Daoy (cell line): ENCODE results near the gene ASTN2. TPM values are rescaled to one million over a fixed set of nuclear protein-coding genes. Genes with fewer than 3 reads are reported as not detected.

ENCODE experiments used
- DNase-seq: peaks from one replicate; pipeline ENCODE4 v3.0.0-alpha.2; 2015; ENCODE audit warnings: low read depth
- total RNA-seq: library from RNA; depleted of rRNA; stranded (reverse); fragments of >200 nt; shearing (Covaris generic); gene quantifications from 2 replicates; pipeline ENCODE4 v1.2.3, GENCODE V29; 2014

The ASTN2 gene
- total RNA-seq, 1 experiment from 2014 or later: 5.7 TPM

DNA sequence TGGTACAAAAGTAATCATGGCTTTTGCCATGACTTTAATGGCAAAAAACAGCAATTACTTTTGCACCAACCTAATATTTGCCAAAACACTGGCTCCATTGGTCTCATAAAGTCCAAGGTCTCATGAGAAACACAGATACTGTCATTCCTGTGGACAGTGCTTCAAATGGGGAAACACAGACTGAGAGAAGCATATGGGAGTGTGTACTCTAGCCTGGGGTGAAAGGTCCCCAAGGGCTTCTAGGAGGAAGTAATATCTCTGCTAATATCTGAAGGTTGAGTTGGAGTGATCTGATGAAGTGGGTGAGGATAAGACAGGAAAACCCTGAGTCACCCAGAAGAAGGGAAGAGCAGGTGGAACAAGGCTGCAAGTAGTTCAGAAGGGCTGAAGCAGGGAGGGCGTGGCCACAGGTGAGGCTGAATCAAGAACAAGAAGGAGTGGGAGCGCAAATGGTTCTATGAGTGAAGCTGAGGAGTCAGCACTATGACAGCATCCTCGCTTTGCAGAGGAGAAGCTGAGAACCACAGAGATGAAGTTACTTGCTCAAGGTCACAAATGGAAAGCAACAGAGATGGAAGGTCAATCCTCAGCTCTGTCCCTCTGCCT, 164.1 kb downstream of the ASTN2 start:
- no peak for DNase-seq

DNA sequence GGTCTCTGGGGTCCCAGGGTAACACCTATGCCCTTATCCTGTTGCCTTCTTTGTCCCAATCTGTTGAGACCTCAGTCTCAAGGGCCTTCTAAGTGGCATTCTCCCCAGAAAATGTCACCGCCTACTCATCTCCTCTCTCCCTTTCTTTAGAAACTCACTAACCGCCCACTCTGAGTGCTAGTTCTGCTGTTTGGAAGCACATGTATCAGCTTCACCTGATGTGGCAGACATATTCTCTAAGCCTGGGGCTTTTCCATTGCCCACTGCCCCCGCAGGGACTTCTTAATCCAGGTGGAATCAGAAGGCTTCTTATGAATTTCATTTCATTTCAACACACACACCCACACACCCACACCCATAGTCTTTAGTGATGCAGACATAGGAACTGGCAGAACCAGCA, 165.1 kb downstream of the ASTN2 start:
- DNase-seq: no peak

DNA sequence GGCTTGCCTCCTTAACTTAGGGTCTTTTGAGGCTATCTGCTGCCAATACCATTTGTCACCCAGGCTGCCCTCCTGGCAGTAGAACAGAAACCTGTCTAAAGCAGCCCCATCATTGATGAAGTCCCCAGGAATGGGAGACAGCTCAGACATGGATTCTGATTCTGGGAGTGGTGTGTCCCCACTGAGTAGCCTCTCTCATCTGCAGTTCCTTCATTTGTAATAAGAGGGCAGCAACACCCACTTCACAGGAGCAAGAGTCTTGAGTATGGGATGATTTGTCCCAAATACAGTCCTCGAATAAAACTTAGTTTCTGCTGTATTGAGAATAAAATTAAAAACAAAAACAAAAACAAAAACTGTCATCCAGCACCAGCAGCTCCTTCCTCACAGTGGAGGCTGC, 167.6 kb downstream of the ASTN2 start:
- no peak for DNase-seq

DNA sequence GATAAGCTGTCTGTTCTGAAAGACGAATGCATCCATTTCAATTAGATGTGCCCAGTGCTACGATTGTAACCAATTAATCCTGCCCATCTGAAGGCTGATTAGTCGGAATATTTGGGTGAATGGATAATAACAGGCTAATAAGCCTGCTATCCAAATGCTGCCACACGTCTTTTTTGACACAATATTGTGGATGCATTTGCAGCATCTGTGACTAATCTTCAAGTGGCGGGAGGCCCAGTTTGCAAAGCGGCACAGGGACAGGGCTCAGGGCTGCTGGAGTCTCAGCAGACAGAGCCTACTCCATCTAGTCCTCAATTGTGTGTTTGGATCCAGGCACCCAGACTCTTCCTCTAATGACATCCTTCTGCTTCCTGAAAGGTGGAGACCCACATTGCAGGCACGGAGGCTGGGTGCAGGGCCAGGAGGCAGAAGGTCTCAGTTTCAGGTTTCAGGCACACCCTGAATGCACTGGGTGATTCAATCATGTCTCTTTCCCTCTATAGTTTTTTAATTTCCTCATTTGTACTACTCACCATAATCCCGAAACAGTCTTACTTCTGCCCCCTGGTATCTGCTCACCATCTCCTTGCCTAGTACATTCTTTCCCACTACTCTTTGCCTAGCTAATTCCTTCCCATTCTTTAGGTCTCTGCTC, 169.6 kb downstream of the ASTN2 start:
- no peak for DNase-seq

DNA sequence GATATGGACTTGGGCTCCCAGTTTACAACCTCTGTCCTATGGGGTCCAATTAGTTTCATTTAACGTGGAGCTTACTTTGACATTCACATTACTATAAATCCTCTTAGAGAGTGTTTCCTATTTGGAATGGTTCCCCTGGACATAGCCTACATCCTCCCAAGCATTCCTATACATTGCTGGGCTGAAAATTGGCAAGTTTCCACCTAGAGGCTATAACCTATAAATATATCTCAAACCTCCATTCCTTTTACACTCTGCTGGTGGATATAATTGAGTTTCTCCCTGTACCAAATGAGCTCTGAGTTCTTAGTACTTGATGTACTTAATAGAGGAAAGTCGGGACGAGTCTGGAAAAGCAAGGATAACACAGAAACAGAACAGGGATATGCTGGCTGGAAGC, 172.8 kb downstream of the ASTN2 start:
- no peak for DNase-seq

DNA sequence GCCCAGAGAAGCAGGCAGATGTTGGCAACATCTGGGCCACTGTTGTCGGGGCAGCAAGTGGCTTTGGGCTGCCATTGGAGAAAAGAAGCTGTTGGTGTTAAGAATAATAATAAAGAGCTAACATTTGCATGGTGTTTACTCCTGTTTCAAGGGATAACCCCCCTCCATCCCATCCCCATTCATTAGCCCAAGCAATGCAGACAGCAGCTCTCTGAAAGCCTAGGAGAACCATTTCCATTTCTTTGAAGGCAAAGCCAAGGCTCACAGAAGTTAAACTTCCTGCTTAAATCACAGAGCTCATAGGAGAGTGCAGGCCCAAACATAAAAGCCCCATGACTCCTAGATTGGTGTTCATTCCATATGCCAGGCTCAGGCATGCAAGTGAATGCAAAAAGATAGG, 175.4 kb downstream of the ASTN2 start:
- no peak for DNase-seq

DNA sequence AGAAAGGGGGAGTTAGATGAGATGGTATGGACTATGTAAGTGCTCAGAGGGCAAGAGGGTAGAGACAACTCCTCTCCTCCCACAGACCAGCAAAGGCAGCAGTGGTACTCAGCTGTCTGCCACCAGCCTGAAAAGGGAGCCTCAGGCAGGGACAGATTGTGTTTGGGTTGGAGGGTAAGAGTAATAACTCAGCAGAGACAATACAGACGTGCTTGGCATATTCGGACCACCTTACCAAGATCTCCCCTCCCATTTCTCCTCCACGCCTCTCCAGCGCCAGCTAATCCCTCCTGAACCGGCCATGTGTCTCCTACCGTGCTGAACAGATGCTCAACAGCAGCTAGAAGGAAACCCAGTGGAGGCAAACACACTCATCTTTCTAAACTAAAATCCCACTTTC, 180.8 kb downstream of the ASTN2 start:
- DNase-seq: no peak

DNA sequence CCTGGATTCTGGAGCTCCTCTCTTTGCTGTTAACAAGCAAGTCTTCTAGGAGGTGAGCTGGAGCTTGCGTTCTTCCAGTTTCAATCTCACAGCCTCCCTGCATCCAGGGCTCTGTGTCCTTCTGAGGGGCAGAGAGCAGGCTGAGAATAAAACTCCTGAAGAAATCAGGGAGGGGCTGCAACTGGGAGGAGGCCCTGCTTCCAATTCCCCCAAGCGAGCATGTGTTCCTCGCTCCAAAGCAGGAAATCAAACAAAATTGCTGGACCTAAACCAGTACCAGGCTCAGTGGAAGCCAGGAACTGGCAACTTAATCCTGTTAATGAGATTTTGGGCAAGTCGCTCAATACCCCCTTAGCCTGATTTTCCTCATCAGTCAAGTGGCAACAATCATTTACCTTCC, 181.8 kb downstream of the ASTN2 start:
- DNase-seq: no peak

DNA sequence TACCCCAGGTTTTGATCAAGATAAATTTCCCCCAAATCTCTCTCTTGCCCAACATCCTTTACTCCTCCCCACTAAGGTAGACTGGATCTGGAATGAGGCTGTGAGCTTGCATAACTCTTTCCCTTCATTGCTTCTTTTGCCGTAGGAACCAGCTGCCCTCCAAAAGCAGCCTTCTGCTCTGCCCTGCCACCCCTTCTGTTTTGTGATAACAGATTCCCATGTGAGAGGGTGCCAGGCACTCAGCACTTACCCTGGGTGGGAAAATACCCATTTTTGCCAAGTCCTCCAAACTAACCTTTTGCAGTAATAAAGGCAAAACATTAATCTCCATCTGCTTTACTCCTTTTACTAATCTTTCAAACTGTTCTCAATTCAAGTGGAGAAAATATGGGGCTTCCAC, 182.6 kb downstream of the ASTN2 start:
- DNase-seq: no peak

DNA sequence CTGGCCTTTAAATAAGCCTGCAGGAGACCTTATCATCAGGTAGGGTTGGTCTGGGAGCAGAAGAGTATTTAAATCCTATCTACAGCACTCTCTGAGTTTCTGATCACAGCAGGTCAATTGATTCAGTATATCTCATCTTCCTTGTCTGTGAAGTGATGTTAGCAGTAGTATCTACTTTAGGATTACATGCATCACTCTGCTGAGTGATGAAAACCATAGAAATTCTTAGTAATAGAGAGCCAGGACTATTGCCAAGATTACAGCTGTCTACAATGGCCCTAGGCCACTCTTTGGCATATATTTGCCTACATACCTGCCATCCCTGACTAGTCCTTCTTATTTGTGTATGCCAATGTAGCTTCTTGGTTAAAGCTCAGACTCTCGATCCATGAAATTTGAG, 183.8 kb downstream of the ASTN2 start:
- no peak for DNase-seq

DNA sequence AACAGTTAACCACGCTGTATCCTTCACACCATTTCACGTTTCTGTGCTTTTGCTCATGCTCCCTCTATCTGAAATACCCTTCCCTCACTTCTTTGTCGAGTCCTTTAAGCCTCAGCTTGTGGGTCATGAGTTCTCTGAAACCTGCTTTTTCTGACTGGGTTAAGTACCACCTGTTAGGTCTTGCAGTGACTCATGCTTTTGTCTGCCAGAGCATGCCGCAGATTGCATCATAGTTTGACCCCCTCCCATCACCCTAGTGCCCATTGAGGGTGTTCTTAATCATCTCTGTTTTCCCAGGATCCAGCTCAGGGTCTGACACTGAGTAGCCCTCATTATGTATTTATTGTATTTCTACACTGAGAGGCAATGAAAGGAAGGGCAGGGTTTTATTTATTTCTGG, 190.2 kb downstream of the ASTN2 start:
- DNase-seq: no peak

DNA sequence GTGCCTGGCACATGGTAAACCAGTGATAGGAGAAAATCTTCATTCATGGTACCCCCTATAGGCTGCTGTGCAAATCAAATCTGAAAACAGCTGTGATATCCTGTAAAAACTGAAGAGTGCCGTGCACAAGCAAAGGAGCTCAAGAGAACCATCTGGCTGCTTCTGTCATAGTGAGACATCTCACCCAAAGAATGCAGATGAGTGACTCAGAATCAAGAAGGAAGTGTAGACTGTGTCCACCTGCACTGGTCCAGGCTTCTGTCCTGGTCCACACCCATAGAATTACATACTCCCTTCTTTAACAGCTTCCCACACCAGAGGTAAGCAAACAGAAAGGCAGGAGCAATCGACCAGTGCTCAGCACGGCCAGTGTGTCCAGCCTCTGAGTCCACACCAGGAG, 195.9 kb downstream of the ASTN2 start:
- DNase-seq: no peak

DNA sequence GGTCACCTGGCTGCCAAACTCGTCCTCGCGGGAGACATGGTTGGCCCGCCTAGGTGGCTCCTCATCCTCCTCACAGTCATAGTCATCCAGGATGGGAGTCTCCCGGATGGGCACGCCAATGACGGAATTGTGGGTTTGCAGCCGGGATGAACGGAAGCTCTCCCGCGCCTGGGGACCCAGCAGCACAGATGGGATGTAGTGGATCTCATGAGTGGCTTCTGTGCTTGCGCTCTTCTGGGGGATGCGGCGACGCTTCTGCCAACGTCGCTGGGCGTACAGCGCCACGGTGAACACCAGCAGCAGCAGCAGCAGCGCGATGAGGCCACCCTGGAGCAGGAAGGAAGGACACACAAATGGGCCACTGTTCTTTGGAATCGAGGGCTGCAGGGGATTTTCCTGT, 200.4 kb downstream of the ASTN2 start:
- DNase-seq: no peak

DNA sequence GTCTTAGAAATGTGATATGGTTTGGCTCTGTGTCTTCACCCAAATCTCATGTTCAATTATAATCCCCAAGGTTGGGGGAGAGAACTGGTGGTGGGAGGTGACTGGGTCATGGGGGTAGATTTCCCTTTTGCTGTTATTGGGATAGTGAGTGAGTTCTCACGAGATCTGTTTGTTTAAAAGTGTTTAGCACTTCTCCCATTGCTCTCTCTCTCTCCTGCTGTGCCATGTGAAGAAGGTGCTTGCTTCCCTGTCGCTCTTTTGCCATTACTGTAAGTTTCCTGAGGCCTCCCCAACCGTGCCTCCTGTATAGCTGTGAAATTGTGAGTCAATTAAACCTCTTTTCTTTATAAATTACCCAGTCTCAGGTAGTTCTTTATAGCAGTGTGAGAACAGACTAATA, 203.6 kb downstream of the ASTN2 start:
- no peak for DNase-seq

DNA sequence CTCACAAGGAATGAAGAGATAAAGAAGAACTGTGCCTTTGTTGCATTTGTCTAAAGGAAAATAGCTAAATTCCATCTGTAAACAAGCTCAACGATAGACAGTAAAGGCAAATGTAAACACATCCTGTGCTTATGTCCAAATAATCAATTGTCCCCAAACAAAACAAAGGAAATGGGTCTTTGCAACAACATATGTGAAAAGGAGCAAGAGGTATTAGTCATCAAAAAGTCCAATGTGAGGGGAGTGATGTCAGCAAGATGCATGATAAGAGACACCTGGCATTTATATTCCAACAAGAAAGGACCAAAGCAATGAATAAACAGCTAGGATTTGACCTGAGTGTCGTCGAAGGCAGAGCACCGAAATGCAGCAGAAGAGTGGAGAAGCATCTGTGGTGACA, 209.1 kb downstream of the ASTN2 start:
- no peak for DNase-seq

DNA sequence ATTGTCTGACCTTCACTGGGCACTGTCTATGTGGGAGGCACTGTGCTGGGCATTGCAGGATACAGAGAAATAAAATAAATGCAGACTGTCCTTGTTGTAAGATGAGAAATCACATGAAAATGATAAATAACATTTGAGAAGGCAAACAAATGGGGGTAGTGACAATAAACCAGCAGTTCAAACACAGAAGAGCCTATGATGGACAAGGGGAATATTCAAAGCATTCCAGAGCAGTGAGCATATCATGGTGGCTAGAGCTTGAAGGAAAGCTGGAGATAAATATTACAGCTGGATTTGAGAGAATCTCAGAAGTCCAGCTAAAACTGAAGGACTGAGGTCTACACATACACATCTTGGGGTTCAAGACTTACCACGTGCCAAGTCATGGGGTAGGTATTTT, 209.9 kb downstream of the ASTN2 start:
- DNase-seq: no peak

DNA sequence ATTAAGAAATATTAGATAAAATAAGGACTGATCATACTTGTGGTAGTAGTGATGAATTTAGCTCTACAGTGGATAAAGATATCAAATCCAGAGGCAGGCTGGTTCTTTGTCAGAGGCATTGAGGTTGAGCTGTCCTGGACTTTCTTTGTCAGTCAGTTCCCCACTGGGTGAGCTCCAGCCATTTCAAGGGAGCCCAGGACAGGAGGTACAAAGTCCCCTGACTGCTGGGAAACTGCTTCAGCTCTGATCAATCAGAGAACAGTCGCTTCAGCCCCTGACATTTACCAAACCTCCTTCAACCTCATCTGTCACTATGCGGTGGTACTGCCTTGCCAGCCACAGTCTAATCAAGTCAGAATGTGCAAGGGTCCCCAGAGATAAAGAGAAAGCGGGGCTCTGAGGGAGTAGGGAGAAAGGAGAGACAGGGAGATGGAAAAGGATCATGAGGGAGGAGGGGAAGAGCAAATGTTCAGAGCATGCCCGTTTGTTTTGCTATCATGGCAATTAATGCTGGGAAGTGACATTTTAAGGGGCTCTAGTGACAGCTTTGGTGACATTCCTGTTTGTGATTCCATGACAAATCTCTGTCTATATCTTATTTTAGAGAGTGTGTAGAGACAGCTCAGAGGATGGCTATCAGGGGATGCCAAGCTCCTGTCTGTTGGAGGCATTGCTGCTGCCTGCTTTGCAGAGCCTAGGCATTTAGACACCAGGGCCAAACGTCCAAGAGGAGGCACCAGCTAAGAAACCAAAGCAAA, 223.2 kb downstream of the ASTN2 start:
- DNase-seq: no peak

DNA sequence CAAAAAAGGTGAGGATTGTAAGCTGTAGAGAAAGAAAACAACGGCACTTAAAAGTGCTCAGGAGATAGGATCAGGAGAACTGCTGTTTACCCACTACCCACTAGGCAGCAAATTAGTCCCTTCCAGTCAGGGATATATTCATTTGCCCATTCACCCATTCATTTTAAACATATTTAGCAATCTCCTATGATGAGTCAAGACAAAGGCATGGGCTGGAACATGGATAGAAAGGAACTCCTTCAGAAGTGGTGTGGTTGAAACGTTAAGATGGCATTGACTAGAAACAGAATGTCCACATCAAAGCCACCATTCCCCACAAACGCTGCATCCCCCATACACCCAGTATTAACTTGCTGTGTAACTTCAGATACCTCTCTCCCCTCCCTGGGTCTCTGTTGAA, 225.7 kb downstream of the ASTN2 start:
- DNase-seq: no peak

DNA sequence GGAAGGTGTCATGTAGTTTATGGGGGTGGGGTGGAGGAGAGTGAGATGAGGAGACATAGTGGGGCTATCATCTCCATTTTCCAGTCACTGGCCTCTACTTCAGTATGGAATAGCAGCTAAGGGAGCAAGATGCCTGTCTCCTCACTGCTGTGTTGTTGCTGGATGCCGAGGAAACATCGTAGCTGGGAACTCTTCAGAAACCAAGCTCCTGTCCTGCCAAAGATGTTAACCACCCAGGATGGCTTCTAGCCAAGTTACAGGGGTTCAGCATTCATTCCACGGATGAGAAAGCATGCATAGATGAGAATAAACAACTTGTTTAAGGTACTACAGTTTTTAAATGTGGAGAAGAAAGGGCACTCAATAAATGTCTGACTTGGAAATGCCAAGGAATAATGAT, 226.5 kb downstream of the ASTN2 start:
- no peak for DNase-seq

DNA sequence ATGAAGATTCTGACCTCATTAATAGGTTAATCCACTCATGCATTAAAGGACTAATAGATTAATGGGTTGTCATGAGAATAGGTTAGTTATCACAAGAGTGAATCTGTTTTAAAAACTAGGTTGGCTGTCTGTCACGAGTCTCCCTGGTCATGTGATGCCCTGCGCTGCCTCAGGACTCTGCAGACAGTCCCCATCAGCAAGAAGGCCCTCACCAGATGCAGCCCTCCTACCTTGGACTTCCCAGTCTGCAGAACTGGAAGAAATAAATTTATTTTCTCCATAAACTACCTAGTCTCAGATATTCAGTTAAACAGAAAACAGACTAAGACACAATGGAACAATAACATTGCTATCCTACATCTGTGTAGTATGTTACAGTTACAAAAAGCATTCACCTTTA, 227.4 kb downstream of the ASTN2 start:
- no peak for DNase-seq

DNA sequence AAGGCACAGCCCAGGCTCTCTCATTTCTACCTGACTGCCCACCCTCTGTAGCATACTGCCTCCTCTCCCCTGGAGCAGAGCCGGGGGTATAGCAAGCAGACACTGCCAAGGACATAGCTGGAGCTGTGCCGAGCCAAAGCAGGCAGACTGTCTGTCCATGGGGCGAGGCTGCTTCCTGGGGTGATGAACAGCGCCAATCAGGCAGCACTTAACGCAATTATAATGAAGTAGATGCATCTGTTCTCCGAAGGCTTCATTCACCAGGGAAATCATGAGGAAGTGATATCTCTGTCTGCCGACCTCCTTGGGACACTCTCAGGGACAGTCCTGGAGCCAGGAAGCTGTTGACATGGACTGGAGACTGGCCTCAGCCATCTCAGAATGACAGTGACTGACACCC, 230.7 kb downstream of the ASTN2 start:
- DNase-seq: no peak

DNA sequence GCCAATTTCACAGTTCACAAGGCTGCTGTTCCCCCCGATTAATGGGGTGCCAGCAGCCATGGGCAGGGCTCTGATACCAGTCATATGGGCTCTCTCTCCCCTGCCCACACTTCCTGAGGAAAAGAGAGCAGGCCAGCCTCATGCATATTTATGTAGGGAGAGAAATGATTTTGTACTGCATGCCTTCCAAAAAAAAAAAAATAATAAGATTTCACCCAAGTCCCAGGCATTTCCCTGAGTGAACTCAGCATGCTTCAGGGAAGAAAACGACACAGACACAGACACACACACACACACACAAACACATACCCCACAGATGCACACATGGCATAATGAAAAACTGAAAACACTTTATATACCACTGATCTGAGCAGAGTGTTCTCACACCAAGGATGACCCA, 232.8 kb downstream of the ASTN2 start:
- DNase-seq: no peak

DNA sequence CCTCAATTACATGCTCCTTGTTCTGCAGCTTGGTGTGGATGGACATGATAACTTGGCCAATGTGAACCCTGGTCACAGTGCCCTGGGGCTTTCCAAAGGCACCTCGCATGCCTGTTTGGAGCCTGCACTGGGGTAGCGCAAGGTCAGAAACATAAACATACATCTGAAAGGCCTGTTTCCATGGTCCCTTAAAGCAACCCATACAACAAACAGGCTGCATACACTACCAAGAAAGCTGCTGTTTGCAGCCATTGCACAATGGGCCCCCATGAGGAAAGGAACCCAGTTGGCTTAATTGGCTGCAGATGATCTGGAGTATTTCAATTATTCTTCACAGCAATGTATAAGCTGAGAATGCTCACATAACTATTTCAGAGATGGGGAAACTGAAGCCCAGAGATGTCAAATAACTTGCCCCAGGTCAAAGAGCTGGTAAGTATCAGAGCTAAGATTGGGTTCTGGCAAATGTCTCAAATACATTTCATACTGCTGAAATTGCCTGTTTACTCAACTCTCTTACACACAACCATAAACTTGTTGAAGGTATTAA, 233.9 kb downstream of the ASTN2 start:
- DNase-seq: no peak
